NCI-H128 (cell line): Measurements from ENCODE around the gene CBX8.

Experiments used
- DNase-seq: peaks from one replicate; lab custom pipeline; 2025; ENCODE audit not compliant: unreplicated experiment; lab: John Stamatoyannopoulos, UW

Gene CBX8

GRCh38 chr17:79792984-79793923 is 3.6 kb downstream of the CBX8 start:
- DNase-seq = no peak

- no peak for DNase-seq
Observed at GRCh38 chr17:79792341-79792871, 4.5 kb downstream of the CBX8 start.

- no peak for DNase-seq
Observed at GRCh38 chr17:79791735-79792161, 5.1 kb downstream of the CBX8 start.

- DNase-seq = no peak
Observed at GRCh38 chr17:79790805-79791734, 5.8 kb downstream of the CBX8 start.

- DNase-seq = no peak
Observed at GRCh38 chr17:79789943-79790804, 6.7 kb downstream of the CBX8 start.

- no peak for DNase-seq
Observed at GRCh38 chr17:79788989-79789942, 7.6 kb downstream of the CBX8 start.

GRCh38 chr17:79788455-79788854 is 8.4 kb downstream of the CBX8 start:
- no peak for DNase-seq

- DNase-seq = no peak
Observed at GRCh38 chr17:79786930-79787643, 9.8 kb downstream of the CBX8 start.

GRCh38 chr17:79785900-79786810 is 10.7 kb downstream of the CBX8 start:
- DNase-seq = no peak

GRCh38 chr17:79785017-79785899 is 11.6 kb downstream of the CBX8 start:
- no peak for DNase-seq

GRCh38 chr17:79784353-79785016 is 12.4 kb downstream of the CBX8 start:
- DNase-seq = no peak

GRCh38 chr17:79783891-79784290 is 13.0 kb downstream of the CBX8 start:
- no peak for DNase-seq

- DNase-seq = no peak
Observed at GRCh38 chr17:79781736-79782575, 14.9 kb downstream of the CBX8 start.

- no peak for DNase-seq
Observed at GRCh38 chr17:79781012-79781650, 15.7 kb downstream of the CBX8 start.
